ENCODE data around the gene CALM1.

CALM1 gene

DNA sequence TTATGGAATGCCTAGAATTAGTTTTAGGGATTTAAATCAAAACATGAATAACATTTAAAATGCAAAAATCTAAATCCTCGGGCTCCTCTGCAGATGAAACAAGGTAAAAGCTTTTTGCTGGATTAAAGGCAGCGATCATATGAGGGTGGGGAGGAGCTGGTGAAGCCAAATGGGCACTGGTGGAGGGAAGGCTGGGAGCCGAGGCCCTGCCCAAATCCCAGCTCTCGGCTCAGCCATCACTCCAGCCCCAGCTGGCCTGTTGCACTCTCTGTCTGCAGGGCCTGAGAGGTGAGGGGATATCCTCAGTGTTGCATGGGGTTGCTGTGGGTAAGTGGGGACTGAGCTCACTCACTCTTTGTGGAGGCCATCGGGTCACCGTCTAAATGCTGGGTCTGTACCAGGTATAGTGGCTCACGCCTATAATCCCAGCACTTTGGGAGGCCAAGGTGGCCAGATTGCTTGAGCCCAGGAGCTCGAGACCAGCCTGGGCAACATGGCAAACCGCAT lies 28.6 kb downstream of the CALM1 start:
- DNase-seq (ENCODE audit: low read depth), result no peak
- H3K4me3 ChIP-seq (ENCODE audit: low read depth, low read length), result no peak overlapping the region
- TF ChIP-seq, protein P1, sequence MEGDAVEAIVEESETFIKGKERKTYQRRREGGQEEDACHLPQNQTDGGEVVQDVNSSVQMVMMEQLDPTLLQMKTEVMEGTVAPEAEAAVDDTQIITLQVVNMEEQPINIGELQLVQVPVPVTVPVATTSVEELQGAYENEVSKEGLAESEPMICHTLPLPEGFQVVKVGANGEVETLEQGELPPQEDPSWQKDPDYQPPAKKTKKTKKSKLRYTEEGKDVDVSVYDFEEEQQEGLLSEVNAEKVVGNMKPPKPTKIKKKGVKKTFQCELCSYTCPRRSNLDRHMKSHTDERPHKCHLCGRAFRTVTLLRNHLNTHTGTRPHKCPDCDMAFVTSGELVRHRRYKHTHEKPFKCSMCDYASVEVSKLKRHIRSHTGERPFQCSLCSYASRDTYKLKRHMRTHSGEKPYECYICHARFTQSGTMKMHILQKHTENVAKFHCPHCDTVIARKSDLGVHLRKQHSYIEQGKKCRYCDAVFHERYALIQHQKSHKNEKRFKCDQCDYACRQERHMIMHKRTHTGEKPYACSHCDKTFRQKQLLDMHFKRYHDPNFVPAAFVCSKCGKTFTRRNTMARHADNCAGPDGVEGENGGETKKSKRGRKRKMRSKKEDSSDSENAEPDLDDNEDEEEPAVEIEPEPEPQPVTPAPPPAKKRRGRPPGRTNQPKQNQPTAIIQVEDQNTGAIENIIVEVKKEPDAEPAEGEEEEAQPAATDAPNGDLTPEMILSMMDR (IDR thresholded peaks at IDR 0.05; ENCODE audit: control insufficient read depth, extremely low read depth, insufficient read depth), result no peak

DNA sequence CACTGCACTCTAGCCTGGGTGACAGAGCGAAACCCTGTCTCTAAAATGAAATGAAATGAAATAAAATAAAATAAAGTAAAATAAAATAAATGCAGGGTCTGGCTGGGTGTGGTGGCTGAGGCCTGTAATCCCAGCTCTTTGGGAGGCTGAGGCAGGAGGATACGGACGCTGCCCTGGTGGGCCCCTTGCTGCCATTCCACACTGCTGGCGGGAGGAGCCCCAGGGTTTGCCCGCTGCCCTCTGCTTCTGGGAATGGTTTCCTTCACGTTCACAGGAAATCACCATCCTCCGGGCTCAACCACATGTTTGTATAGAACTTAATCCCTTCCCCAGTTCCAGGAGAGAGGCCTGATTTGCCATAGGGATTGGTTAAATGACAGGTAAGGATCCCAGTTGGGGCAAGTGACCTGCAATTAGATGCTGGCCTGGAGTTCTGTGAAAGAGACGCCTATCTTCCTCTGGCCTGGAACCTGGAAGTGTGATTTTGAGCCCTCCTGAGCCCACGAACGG lies 29.3 kb downstream of the CALM1 start:
- no peak overlapping the region for H3K4me3 ChIP-seq (ENCODE audit: low read depth, low read length)
- no peak for DNase-seq (ENCODE audit: low read depth)
- TF ChIP-seq, protein P1 (IDR thresholded peaks at IDR 0.05; ENCODE audit: control insufficient read depth, extremely low read depth, insufficient read depth), result no peak

DNA sequence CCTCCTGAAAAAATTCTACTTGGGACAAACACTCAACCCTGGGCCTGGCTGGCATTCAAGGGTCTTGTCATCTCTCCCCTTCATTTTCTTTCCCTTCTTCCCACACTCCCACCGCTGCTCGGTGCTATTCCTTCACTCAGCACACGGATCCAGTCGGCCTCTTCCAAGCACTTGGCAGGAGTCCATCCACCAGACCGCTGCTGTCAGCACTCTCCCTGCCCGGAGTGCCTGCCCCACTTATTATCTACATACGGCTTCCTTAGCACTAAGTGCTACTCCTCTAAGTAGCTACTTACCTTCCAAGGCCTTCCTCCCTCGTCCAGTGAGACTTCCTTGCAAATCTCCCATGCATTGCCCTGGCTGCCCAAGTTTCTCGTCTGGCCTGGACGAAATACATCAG lies 29.8 kb downstream of the CALM1 start:
- TF ChIP-seq, protein P1 (IDR thresholded peaks at IDR 0.05; ENCODE audit: control insufficient read depth, extremely low read depth, insufficient read depth), result no peak
- DNase-seq (ENCODE audit: low read depth), result no peak
- H3K4me3 ChIP-seq (ENCODE audit: low read depth, low read length), result no peak overlapping the region

DNA sequence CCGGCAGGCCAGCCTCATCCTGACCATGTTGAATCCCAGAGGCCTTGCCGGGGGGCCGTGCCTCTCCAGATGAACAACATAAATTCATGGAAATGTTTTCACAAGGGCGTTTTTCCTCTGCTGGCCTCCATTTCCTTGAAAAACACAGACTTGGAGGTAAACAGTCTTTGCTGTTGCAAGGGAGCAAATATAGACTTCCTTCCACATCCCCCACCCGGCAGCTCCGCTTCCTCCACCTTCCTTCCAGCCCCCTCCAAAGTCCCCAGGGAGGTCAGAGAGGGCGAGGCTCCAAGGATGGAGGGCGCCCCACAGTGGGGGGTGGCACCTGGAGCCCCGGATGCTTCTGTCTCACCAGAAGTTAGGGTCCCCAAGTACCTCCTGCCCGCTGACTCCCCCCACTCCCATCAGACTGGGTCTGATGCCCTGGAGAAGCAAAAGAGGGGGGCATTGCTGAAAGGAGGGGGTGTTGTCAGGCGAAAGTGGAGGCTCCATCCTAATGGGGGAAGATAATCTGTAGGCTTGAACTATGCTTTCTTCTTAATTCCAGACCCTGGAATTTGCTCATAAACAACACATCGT lies 31.1 kb downstream of the CALM1 start:
- TF ChIP-seq, protein P1 (IDR thresholded peaks at IDR 0.05; ENCODE audit: control insufficient read depth, extremely low read depth, insufficient read depth), result no peak
- DNase-seq (ENCODE audit: low read depth), result no peak
- no peak overlapping the region for H3K4me3 ChIP-seq (ENCODE audit: low read depth, low read length)

DNA sequence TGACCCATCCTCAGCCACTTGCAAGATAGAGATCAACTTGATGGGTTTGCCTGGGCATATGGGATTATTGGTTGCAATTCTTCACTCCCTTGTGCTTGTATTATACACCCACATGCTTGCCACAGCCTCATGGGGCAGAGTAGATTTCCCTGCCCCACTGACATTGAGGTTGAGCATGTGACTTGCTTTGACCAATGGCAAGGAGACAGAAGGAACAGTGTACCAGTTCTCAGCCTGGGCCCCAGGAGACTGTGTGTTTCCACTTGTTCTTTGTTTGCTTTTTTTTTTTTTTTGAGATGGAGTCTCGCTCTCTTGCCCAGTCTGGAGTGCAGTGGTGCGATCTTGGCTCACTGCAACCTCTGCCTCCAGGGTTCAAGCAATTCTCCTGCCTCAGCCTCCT lies 31.8 kb downstream of the CALM1 start:
- DNase-seq (ENCODE audit: low read depth), result no peak
- TF ChIP-seq, protein P1 (IDR thresholded peaks at IDR 0.05; ENCODE audit: control insufficient read depth, extremely low read depth, insufficient read depth), result no peak
- no peak overlapping the region for H3K4me3 ChIP-seq (ENCODE audit: low read depth, low read length)

DNA sequence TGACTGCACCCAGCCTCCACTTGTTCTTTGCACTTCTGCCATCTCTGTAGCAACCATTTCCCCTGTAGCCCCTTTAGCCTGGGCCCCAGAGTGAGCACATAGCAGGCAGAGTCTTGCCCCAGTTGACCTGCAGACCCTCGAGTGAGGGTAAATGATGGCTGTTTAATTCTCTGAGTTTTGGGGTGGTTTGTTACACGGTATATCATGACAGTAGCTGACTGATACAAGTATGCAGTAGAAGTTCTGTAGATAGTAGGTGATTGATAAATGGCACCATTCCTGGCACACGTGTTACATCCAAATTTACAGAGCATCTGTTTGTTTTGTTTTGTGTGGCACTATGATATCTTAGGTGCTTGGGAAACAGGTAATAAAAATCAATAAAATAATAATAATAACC lies 32.4 kb downstream of the CALM1 start:
- TF ChIP-seq, protein P1 (IDR thresholded peaks at IDR 0.05; ENCODE audit: control insufficient read depth, extremely low read depth, insufficient read depth), result no peak
- DNase-seq (ENCODE audit: low read depth), result no peak
- no peak overlapping the region for H3K4me3 ChIP-seq (ENCODE audit: low read depth, low read length)

DNA sequence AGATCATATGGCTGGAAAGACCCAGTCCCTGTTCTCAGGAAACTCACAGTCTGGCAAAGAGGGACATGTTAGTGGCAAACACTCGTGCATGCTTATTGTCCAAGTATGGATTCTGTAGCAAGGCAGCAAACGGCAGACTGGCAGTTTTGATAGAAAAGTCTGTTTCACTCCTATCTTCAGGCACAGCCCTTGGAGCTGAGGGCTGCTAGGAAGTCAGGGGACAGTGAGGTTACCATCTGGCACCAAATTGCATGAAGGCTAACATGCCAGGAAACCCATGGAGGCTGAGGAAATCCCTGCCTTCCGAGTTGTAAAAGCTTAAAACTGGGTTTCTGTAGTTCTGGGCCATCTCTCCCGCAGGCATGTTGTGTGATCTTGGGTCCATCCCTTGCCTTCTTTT lies 32.9 kb downstream of the CALM1 start:
- TF ChIP-seq, protein P1 (IDR thresholded peaks at IDR 0.05; ENCODE audit: control insufficient read depth, extremely low read depth, insufficient read depth), result no peak
- H3K4me3 ChIP-seq (ENCODE audit: low read depth, low read length), result no peak overlapping the region
- DNase-seq (ENCODE audit: low read depth), result no peak
